ENCODE results near the gene RPL22L1.

DNA sequence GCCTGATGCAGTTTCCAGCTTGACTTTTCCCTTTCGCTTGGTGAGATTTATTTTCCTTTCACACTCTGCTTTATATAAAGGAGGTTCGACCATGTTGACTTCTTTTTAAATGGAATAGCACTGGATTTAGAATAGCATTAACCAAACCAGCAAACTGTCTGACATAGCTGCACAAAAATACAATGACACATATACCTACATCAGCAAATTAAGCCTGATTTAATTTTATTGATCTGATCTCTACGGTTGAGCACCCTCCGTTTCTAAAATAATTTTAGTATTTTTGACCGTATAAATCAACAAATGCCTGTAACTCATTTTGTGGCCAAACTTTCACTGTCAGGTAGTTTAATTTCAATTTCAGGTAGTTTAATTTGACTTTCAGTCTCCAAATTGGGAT lies 44.2 kb upstream of the RPL22L1 start:
- TF ChIP-seq POLR2AphosphoS5 (IDR thresholded peaks at IDR 0.05; ENCODE audit: low read depth, low read length) (no peak), POLR2A (IDR thresholded peaks at IDR 0.05; ENCODE audit: low read depth, low read length) (no peak)

Data from GM12892 (cell line).